ENCODE measurements around the gene FPR1. TPM values are rescaled to one million over a fixed set of nuclear protein-coding genes. Genes with fewer than 3 reads are reported as not detected.

The FPR1 gene
- polyA plus RNA-seq, 1 experiment, result not detected

DNA sequence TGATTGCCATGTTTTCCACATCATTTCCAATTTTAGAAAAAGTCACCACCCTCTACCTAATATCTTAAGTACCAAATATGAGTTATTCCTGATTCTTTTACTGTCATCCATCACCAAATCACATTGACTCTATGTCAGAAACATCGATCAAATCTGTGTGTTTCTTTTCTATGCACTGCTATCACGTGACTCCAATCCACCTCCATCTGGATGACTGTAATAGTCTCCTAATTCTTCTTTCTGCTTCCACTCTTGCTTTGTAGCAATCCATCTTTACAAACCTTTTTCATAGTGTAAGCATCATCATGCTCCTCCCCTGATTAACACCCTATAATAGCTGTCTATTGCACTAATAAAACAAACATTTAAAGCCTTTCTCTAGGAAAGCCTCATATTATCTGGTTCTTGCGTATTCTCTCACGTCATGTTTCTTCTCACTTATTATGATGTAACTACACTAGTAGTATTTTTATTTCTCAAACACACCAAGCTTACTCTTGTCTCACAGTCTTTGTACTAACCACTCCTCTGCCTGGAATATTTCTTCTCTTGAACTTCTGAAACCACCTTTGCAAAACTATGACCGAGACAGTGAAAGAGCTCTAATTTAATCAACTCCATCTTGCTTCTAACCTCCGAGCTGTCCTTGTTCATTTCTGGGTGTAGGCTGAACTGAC is 32.6 kb upstream of the FPR1 start:
- POLR2A ChIA-PET, result no interaction called here
- Histone ChIP-seq H3K4me3 (ENCODE audit: low read depth, low read length) (no peak overlapping the region), H3K36me3 (ENCODE audit: control insufficient read depth, insufficient read depth, low read length) (no peaks in the 10 kb centered on the region), H3K27me3 (ENCODE audit: control insufficient read depth, insufficient read depth, low read length) (no peaks in the 10 kb centered on the region)
- CTCF ChIA-PET, result no interaction called here
- DNase-seq (ENCODE audit: low read depth), result no peak
- TF ChIP-seq, protein P1, sequence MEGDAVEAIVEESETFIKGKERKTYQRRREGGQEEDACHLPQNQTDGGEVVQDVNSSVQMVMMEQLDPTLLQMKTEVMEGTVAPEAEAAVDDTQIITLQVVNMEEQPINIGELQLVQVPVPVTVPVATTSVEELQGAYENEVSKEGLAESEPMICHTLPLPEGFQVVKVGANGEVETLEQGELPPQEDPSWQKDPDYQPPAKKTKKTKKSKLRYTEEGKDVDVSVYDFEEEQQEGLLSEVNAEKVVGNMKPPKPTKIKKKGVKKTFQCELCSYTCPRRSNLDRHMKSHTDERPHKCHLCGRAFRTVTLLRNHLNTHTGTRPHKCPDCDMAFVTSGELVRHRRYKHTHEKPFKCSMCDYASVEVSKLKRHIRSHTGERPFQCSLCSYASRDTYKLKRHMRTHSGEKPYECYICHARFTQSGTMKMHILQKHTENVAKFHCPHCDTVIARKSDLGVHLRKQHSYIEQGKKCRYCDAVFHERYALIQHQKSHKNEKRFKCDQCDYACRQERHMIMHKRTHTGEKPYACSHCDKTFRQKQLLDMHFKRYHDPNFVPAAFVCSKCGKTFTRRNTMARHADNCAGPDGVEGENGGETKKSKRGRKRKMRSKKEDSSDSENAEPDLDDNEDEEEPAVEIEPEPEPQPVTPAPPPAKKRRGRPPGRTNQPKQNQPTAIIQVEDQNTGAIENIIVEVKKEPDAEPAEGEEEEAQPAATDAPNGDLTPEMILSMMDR (IDR thresholded peaks at IDR 0.05; ENCODE audit: insufficient read depth, low read depth, low read length), result no peak

DNA sequence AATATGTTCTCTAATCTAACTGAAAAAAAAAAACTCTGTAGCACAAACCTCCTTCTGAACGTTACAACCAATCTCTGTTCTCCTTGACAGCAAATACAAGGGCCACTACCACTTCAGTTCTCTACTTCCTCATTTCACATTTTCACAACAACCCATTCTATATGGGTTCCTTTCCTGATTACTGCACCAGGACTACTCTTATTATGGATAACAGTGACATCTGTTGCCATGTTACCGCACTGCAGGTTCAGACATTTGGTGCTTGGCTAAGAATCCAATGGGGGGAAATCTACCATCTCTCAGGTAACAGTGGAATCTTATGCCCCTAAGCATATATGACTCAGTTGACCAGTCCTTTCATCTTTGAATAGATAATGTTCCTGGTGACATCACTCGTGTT is 31.7 kb upstream of the FPR1 start:
- ChIA-PET CTCF (no interaction called here), POLR2A (no interaction called here)
- Histone ChIP-seq H3K4me3 (ENCODE audit: low read depth, low read length) (no peak overlapping the region), H3K27me3 (ENCODE audit: control insufficient read depth, insufficient read depth, low read length) (no peaks in the 10 kb centered on the region), H3K36me3 (ENCODE audit: control insufficient read depth, insufficient read depth, low read length) (no peaks in the 10 kb centered on the region)
- no peak for DNase-seq (ENCODE audit: low read depth)
- TF ChIP-seq, protein P1 (IDR thresholded peaks at IDR 0.05; ENCODE audit: insufficient read depth, low read depth, low read length), result no peak

DNA sequence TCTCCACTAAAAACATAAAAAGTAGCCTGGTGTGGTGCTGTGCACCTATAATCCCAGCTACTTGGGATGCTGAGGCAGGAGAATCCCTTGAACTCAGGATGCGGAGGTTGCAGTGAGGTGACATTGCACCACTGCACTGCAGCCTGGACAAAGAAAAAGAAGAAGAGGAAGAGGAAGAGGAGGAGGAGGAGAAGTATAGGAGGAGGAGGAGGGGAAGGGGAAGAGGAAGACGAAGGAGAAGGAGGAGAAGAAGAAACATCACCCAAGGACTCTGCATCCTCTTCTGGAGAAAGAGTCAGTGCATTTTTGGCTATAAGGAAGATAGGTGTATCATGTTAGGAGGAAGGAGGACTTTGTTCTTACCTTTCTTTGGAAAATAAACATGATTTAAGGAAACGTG is 30.3 kb upstream of the FPR1 start:
- POLR2A ChIA-PET, result no interaction called here
- CTCF ChIA-PET, result interaction anchor here (0.6 kb wide), 1 partner anchor 358 kb away, joined by 3 read pairs; no protein-coding TSS in a partner anchor

DNA sequence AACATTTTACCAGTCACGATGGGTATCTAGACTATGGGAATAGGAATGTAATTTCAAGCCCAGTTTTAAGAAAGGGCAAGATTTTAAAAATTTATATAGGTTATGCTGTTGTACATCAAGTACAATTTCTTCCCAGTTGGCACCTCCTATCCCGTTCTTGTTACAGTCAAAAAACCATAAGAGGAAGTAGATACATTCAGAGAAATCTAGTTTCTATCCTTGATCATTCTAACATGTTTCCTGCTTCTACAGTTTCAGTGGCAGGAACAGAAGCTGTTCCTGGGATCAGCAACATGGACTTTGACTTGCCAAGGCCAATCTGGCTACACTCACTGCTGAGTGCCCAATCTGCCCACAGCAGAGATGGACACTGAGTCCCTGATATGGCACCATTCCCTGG is 28.6 kb upstream of the FPR1 start:
- H3K36me3 ChIP-seq (ENCODE audit: control insufficient read depth, insufficient read depth, low read length), result no peaks in the 10 kb centered on the region
- TF ChIP-seq, protein P1 (IDR thresholded peaks at IDR 0.05; ENCODE audit: insufficient read depth, low read depth, low read length), result no peak
- ChIA-PET CTCF (interaction anchor here (0.6 to 1.3 kb wide), 2 partner anchors 123 to 309 kb away, joined by 3 read pairs; no protein-coding TSS in a partner anchor), POLR2A (no interaction called here)
- no peak for DNase-seq (ENCODE audit: low read depth)
- no peaks in the 10 kb centered on the region for H3K27me3 ChIP-seq (ENCODE audit: control insufficient read depth, insufficient read depth, low read length)
- no peak overlapping the region for H3K4me3 ChIP-seq (ENCODE audit: low read depth, low read length)

More for the DNA sequence above, 30.3 kb upstream of the FPR1 start:
- DNase-seq (ENCODE audit: low read depth), result no peak
- H3K4me3 ChIP-seq (ENCODE audit: low read depth, low read length), result no peak overlapping the region
- H3K36me3 ChIP-seq (ENCODE audit: control insufficient read depth, insufficient read depth, low read length), result no peaks in the 10 kb centered on the region
- TF ChIP-seq, protein P1 (IDR thresholded peaks at IDR 0.05; ENCODE audit: insufficient read depth, low read depth, low read length), result no peak
- H3K27me3 ChIP-seq (ENCODE audit: control insufficient read depth, insufficient read depth, low read length), result no peaks in the 10 kb centered on the region

- DNase-seq (ENCODE audit: low read depth), result no peak
- ChIA-PET POLR2A (no interaction called here), CTCF (interaction anchor here (1.3 kb wide), 1 partner anchor 123 kb away, joined by 3 read pairs; no protein-coding TSS in a partner anchor)
- TF ChIP-seq, protein P1 (IDR thresholded peaks at IDR 0.05; ENCODE audit: insufficient read depth, low read depth, low read length), result no peak
- H3K36me3 ChIP-seq (ENCODE audit: control insufficient read depth, insufficient read depth, low read length), result no peaks in the 10 kb centered on the region
- H3K27me3 ChIP-seq (ENCODE audit: control insufficient read depth, insufficient read depth, low read length), result no peaks in the 10 kb centered on the region
- H3K4me3 ChIP-seq (ENCODE audit: low read depth, low read length), result no peak overlapping the region
These were observed 28.0 kb upstream of the FPR1 start for GRCh38 chr19:51779703-51780102.

Measured in BJ (cell line).